Eye (tissue), 1 donor: Measurements from ENCODE around the gene GPR153.
A peak's percentile ranks its signal among the peaks of the same experiment; 100 is the strongest.

Source experiments
- DNase-seq: peaks from one replicate; pipeline ENCODE4 v3.0.0-alpha.2; 2015

The GPR153 gene

GRCh38 chr1:6268415-6268814, 7.5 kb upstream of the GPR153 start:
- peak; percentile 45 for DNase-seq

GRCh38 chr1:6267686-6268322, 6.9 kb upstream of the GPR153 start:
- no peak for DNase-seq

GRCh38 chr1:6266641-6267040, 5.7 kb upstream of the GPR153 start:
- DNase-seq: no peak

GRCh38 chr1:6265151-6265550, 4.3 kb upstream of the GPR153 start:
- no peak for DNase-seq

DNA sequence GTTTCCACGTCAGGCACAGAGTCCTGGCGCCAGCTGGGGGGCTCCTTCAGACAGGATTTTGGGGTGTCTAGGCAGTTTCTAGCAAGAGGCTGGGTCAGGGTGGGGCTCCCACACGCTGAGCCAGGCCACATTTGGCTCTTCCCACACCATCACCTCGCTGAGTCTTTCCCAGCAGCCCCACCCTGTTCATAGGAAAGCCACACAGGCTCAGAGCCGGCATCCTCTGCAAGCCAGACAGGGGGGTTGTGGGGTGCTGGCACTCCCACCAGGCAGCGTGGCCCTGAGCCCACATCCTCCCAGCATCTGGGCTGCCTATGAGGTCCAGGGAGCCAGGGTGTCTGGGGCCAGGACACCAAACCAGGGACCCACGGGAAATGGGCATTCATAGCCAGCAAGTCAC, 2.8 kb upstream of the GPR153 start:
- DNase-seq: no peak

DNA sequence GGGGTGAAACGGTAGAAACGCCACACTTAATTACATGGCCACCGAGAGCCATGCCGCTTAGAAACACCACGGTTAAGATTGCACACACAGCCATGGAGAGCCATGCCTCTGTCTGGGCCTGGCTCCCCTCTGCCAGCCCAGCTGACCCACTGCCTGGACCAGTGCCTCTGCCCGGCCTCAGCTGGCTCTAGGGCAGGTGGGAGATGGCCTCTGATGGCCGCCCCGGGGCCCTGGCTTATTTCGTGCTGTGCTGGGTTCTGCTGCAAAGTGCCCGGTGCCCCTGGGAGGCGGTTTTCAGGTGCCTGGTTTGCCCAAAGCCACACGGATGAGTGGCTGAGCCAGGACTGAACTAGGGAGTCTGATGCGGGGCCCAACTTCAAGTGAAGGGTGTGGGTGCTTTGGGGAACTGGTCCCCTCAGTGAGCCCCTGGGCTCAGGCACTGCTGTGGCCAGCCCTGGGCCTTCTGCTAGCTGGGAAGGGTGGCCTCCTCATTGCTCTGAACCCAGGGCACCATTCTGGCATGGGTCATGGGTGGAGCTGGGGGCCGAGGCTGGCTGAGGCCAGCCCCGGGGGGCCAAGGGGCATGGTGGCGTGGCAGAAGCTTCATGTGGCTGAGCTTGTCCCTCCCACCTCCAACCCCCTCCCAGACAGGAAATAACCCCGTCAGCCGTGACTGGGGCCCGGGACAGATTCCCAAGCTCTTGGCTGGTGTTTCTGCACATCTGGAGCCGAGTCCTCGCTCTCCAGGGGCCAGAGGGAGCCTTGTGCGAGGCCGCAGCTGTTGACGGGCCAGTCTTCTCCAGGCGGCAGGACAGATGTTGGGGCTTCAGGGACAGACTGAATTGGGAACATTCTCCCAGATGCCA, 1.9 kb upstream of the GPR153 start:
- DNase-seq: no peak

DNA sequence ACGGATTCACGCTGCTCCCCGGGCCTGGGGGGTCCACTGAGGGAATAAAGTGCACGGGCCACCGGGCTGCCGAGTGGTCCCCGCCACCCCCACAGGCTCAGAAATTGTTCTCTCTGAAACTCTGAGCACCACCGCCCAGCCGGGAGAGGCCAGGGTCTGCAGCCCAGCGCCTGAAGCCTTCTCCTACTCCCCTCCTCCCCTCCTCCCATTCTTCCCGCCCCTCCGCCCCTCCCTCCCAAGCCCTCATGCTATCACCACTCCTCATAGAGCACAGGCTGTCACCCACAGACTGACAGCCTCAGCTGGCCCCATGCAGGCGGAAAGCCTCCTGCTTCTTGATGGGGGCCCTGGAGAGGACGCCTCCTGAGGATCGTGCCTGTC, 707 bp upstream of the GPR153 start:
- DNase-seq: peak; percentile 89

DNA sequence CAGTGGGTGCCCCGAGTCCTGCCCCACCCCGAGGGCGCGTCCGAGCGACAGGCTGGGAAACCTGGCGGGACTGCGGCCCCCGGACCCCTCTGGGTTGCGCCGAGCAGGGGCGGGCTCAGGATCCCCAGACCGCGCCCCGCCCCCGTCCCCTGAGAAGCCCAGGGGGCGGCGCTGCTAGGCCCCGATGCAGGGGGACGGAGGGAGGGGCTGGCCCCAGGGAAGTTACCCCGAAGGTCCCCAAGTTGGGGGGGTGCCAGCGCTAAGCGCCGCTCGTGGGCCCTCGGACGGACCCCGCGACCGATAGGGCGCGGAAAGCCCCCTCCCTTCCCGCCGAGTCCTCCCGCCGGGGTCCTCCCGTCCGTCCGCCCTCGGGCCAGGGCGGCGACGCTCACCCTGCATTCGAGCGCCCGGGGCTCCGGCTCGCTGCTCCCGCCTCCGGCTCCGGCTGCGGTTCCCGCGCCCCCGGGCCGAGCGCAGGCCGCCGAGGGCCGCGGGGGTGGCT, 414 bp downstream of the GPR153 start:
- no peak for DNase-seq

- peak; percentile 85 for DNase-seq
These were observed 1.2 kb downstream of the GPR153 start for GRCh38 chr1:6259491-6260362.

DNA sequence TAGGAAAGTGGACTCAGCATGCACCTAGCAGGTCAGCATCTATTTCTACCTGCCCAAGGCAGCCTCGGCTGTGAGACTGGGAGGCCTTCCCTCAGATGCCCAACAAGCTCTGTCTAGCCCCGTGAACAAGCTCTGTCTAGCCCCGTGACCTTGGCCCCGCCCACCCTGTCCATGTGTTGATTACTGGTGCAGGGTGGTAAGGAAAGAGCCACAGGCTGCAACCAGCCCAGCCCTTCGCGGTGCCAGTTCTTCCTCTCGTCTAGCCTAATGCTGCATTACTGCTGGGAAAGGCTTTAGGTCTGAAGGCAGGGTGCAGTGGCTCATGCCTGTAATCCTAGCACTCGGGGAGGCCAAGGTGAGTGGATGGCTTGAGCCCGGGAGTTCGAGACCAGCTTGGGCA, 2.2 kb downstream of the GPR153 start:
- no peak for DNase-seq

GRCh38 chr1:6257541-6258069, 3.3 kb downstream of the GPR153 start:
- no peak for DNase-seq

DNA sequence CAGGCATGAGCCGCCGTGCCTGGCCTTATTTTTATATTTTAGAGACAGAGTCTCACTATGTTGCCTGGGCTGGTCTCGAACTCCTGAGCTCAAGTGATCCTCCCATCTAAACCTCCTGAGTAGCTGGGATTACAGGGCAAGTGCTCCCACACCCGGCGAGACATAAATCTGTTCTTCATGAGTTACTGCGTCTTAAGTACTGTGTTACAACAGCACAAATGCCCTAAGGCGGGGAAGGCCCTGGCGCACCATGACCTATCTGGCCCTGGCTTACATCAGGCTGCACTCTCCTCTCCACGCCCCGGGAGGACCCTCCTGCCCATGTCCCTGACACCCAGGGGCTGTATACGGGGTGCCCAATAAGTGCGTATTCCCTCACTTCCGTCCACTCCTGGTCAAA, 4.3 kb downstream of the GPR153 start:
- DNase-seq: no peak

DNA sequence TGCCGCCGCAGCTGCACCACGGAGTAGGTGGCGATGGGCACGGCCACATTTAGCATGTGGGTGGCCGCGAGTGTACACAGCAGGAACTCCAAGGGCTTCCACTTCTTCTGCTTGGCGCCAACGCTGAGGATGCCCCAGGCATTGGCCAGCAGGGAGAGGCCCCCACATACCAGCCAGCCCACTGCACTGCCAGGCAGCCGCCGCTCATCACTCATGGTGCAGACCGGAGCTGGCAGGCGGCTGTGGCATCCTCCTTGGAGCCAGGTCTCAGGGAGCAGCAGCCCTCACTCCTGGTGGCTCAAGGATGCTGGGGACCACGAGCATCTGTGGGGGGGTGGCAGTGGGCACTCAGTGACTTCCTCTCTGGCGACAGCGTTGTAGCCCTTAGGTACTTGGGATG, 6.2 kb downstream of the GPR153 start:
- no peak for DNase-seq

- DNase-seq: no peak
These were observed 7.5 kb downstream of the GPR153 start for GRCh38 chr1:6253380-6253779.

DNA sequence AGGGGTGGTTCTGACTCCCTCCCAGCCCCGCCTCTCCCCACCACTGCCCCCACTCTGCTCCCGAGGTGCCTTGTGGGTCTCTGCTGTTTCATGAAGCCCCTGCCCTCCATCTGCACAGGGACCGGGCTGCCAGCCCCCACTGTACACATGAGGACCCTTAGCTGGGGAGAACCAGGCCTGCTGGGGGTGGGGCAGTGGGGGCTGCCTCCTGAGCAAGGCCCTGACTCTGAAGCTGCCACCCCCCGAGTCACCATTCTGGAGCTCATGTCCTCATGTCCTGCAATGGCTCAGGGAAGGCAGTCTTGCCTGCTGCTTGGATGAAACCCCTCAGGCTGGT, 8.6 kb downstream of the GPR153 start:
- no peak for DNase-seq

- no peak for DNase-seq
These were observed 9.1 kb downstream of the GPR153 start for GRCh38 chr1:6251681-6252373.

GRCh38 chr1:6251233-6251632, 9.7 kb downstream of the GPR153 start:
- no peak for DNase-seq

DNA sequence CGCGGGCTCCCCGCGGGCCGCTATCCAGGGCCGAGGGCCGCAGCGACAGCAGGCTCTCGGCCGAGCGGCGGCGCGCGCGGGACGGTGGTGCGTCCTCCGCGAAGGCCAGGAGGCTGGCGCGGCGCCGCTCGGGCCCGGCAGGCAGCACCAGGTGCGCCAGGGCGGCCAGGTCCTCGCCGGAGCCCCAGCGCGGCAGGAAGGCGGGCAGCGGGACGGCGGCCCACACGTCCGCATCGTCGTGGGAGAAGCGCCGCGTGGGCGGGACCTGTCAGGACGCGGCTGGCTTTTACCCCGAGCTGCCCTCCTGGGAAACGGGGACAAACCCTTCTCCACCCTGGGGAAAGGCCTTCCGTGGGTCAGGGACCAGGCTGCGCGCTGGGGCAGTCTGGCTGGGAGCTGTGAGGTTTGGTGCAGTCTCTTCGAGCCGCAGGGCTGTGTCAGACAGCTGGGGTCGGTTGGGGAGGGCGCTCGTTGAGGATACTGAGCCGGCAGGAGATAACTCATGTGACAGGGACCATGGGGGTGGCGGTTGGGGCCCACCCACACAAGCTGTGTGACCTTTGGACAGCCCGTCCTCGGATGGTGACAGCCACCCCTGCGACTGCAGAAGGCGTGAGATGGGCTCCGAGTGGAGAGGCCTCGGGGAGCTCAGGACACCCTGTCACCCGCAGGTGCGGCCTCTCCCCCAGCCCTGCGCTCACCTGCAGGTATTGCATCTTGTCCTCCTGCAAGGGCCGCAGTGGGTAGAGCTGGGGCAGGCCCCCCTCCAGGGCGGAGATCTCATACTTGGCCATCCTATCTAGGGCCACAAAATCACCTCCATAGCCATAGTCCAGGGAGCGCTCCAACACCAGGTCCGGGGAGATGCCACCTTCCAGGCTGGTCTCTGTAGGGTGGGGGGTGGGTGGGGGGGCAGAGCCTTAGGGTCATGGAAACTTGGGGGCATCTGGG, 10.9 kb downstream of the GPR153 start:
- no peak for DNase-seq

DNA sequence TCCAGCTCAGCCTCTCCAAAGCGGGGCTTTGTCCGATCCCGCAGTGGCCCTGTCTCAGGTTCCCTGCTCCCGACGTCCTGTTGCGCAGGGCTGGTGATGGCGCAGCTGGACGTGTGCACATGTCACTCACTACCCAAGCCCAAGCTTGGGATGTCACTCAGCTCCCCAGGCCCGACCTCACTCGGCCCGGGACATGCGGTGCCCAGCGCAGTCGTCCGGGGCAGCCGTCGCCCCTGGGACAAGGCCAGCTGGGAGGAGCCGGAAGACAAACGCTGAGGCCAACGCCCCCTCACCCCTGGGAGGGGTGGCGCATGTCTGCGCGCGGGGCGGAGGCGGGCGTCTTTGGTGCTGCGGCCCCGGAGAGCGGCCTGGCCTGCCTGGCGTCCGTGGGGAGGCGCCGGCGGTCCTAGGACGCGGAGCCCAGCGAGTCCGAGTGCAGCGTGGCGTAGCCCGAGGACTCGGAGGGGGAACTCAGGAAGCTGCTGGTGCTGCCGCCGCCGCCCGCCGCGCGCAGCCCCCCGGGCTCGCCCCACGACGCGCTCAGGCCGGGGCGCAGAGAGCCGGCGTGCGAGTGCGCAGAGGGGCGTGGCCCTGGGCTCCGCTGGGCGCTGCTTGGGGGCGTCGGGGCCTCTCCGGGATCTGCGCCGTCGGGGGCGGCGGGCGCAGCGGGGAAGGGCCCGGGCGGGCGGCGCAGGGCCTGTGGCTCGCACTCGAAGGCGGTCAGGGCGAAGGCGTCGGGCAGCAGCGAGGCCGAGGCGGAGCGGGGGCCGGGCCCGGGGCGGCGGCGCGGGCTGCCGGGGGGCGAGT, 11.8 kb downstream of the GPR153 start:
- DNase-seq: peak; percentile 64

DNA sequence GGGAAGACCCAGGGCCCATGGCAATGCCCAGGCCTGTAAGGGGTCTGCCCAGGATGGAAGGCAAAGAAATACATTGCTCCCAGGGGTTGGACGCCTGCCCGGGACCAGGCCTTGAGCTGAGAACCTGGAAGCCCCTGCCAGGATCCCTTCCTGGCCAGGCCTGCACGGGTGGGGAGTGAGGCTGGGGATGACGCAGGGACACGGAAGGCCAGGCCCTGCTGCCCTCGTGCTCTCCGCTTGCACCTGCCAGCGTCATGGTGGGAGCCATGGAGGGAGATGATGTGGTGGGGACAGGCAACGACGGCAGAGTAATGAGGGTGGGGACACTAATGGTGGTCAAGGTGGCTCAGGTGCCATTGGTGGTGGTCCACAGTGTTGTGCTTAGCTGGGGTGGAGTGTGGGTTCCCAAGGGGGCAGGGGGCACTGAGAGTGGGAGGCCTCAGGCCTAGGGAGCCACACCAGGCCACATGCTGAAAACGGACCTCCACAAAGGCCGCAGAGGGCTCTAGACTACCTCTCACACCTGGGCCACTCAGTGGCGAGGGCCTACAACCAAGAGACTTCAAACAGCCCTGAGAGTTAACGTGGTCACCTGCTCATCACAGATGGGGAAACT, 12.6 kb downstream of the GPR153 start:
- DNase-seq: no peak
